Nephron progenitor cell (in vitro differentiated cells): ENCODE measurements around the gene ANO9.
"Not testable (repeated sequence)": the region's sequence is repeated elsewhere in the genome, so short reads cannot be mapped to it uniquely, and the experiment has no call there.

Source experiments
- DNase-seq: peaks from one replicate; pipeline ENCODE4 v3.0.0; 2021
- H3K27ac Mint-ChIP-seq: 2 replicates; pipeline ENCODE4 v1.8.0; 2021; ENCODE audit warnings: mild to moderate bottlenecking, moderate library complexity, mixed read lengths
- H3K27me3 Mint-ChIP-seq: 2 replicates; pipeline ENCODE4 v1.8.0; 2021; ENCODE audit warnings: mild to moderate bottlenecking, low read depth, mixed read lengths; ENCODE audit not compliant: poor library complexity
- H3K36me3 Mint-ChIP-seq: 2 replicates; pipeline ENCODE4 v1.8.0; 2021; ENCODE audit warnings: low read depth, mixed read lengths
- H3K4me1 Mint-ChIP-seq: 2 replicates; pipeline ENCODE4 v1.8.0; 2021; ENCODE audit warnings: mixed read lengths
- H3K4me3 Mint-ChIP-seq: 2 replicates; pipeline ENCODE4 v1.8.0; 2021; ENCODE audit warnings: mild to moderate bottlenecking, moderate library complexity, mixed read lengths
- H3K9me3 Mint-ChIP-seq: 2 replicates; pipeline ENCODE4 v1.8.0; 2021; ENCODE audit warnings: mild to moderate bottlenecking, moderate library complexity, mixed read lengths
- CTCF ChIP-seq: fragments of 200-600 bp; sonication (generic); IDR thresholded peaks from 2 replicates; pipeline ENCODE4 v1.5.0; 2021; ENCODE audit warnings: antibody characterized with exemption

The ANO9 gene

GRCh38 chr11:415640-416041, 26.2 kb downstream of the ANO9 start:
- H3K27me3 Mint-ChIP-seq, result peaks cover 59% of the 10 kb centered on the region
- no peak overlapping the region for H3K27ac Mint-ChIP-seq
- no peaks in the 10 kb centered on the region for H3K36me3 Mint-ChIP-seq
- no peak for DNase-seq
- no peak for TF ChIP-seq CTCF
- H3K4me3 Mint-ChIP-seq, result peak overlapping the region; percentile 72
- H3K9me3 Mint-ChIP-seq, result no peaks in the 10 kb centered on the region
- peaks cover 20% of the 10 kb centered on the region for H3K4me1 Mint-ChIP-seq

- H3K9me3 Mint-ChIP-seq, result no peaks in the 10 kb centered on the region
- no peak for DNase-seq
- peaks cover 20% of the 10 kb centered on the region for H3K4me1 Mint-ChIP-seq
- peaks cover 56% of the 10 kb centered on the region for H3K27me3 Mint-ChIP-seq
- TF ChIP-seq CTCF, result no peak
- no peaks in the 10 kb centered on the region for H3K36me3 Mint-ChIP-seq
- no peak overlapping the region for H3K27ac Mint-ChIP-seq
- H3K4me3 Mint-ChIP-seq, result no peak overlapping the region
These were observed 27.4 kb downstream of the ANO9 start for GRCh38 chr11:414318-414857.

- Mint-ChIP-seq H3K27ac (no peak overlapping the region), H3K9me3 (no peaks in the 10 kb centered on the region), H3K36me3 (no peaks in the 10 kb centered on the region), H3K4me1 (peaks cover 17% of the 10 kb centered on the region), H3K4me3 (no peak overlapping the region), H3K27me3 (peaks cover 50% of the 10 kb centered on the region)
- DNase-seq, result peak; percentile 6
- no peak for TF ChIP-seq CTCF
These were observed 28.4 kb downstream of the ANO9 start for GRCh38 chr11:413120-414081.

DNA sequence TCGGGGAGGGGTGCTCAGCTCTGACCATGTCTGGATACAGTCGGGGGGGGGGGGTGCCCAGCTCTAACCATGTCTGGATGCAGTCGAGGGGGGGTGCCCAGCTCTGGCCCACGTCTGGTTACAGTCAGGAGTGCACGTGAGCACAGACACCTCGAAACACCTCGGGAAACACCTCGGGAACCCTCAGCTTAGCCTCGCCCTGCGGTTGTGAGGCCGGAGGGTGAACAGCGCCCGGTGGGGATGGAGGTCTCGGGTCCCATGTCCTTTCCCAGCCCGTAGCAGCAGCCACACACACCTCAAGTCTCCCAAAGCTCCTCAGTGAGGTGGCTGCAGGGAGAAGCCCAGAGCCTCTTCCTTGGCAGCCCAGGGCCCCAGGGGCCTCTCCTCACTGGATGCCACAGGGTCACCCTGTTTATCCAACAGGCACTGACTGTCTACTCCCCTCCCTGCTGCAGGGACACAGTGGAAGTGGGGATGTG, 29.1 kb downstream of the ANO9 start:
- H3K27ac Mint-ChIP-seq, result no peak overlapping the region

DNA sequence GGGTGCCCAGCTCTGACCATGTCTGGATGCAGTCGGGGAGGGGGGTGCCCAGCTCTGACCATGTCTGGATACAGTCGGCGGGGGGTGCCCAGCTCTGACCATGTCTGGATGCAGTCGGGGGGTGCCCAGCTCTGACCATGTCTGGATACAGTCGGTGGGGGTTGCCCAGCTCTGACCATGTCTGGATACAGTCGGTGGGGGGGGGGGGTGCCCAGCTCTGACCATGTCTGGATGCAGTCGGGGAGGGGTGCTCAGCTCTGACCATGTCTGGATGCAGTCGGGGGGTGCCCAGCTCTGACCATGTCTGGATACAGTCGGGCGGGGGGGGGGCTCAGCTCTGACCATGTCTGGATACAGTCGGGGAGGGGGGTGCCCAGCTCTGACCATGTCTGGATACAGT, 30.3 kb downstream of the ANO9 start:
- Mint-ChIP-seq H3K27me3 (peaks cover 42% of the 10 kb centered on the region), H3K4me1 (peaks cover 16% of the 10 kb centered on the region)
- not testable (repeated sequence) for H3K9me3 Mint-ChIP-seq, H3K4me3 Mint-ChIP-seq, H3K27ac Mint-ChIP-seq, H3K36me3 Mint-ChIP-seq, DNase-seq

More for the DNA sequence above, 29.1 kb downstream of the ANO9 start:
- no peak for TF ChIP-seq CTCF
- Mint-ChIP-seq H3K4me1 (peaks cover 16% of the 10 kb centered on the region), H3K27me3 (peaks cover 47% of the 10 kb centered on the region), H3K4me3 (no peak overlapping the region), H3K9me3 (no peaks in the 10 kb centered on the region), H3K36me3 (no peaks in the 10 kb centered on the region)
- no peak for DNase-seq

GRCh38 chr11:410711-411110, 31.1 kb downstream of the ANO9 start:
- H3K36me3 Mint-ChIP-seq, H3K4me3 Mint-ChIP-seq, H3K27ac Mint-ChIP-seq, H3K9me3 Mint-ChIP-seq, DNase-seq: not testable (repeated sequence)
- Mint-ChIP-seq H3K4me1 (peaks cover 11% of the 10 kb centered on the region), H3K27me3 (peaks cover 34% of the 10 kb centered on the region)
